ENCODE data around the gene TNP2.
A peak's percentile ranks its signal among the peaks of the same experiment; 100 is the strongest.

Gene TNP2

DNA sequence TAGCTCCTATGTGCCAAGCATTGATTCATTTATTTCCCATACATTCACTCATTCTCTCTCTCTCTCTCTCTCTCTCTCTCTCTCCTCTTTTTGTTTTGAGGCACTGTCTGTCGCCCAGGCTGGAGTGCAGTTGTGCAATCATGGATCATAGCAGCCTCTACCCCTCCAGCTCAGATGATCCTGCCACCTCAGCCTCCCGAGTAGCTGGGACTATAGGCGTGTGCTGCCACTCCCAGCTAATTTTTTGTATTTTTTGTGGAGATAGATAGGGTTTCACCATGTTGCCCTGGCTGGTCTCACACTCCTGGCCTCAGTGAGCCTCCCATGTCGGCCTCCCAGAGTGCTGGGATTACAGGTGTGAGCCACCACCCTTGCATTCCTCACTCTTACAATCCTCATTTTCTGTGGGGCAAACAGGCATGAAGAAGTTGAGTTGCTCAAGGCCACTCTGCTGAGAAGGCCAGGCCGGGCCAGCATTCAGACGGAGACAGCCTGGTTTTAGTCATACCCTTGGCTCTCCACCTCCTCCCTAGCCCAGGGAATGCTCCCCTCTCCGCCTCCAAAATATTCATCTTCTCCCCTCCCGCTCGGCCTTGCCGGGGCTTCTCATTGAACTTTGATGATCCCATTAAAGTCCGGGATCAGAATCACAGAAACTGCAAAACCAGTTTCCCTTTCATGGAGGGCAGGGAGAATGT lies 7.9 kb upstream of the TNP2 start:
- DNase-seq, result no peak

GRCh38 chr16:11276143-11276895 lies 7.2 kb upstream of the TNP2 start, which contains the start of gene PRM2:
TSS of gene PRM2 (minus strand) at chr16:11276480. CDS start at chr16:11276370, 110 bp downstream.
- no peak for DNase-seq

GRCh38 chr16:11274964-11275363 lies 5.8 kb upstream of the TNP2 start:
- DNase-seq, result no peak

GRCh38 chr16:11273721-11274324 lies 4.7 kb upstream of the TNP2 start:
- no peak for DNase-seq

DNA sequence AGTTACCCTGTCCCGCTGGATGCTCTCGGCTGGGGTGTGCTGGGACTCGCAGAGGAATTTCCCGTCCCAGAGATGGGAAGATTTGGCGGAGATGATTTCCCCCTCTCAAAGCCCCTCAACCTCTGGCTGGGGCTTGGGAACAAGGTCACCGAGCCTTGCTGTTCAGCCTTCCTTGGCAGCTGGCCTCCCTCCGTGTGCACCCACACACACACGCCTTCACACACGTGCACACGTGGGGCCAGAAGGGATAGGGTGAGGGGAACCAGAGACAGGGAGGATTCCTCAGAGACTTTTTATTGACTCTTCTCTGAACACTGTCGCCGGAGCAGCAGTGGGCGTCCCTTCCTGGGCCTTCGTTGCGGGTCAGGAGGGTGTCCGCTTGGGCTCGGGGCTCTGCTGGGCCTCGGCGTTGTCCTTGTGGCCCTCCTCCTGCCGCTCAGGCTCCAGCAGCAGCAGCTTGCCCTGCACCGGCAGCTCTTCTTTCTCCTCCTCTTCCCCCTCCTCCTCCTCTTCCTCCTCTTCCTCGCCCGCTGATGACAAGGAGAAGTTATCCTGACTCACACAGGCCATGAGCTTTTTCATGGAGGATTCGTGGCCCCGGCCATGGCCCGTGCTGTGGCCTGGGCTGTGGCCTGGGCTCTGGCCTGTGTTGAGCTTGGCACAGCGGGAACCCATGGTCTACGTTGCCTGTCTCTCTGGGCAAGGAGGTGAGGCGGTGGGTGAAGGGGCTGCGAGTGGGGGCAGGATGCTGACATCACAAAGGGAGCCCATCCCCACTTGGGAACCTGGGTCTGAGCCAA lies 4.0 kb upstream of the TNP2 start, which contains the start of gene PRM3:
Gene PRM3 (minus strand): TSS at position 709 of the 800 bp plus-strand sequence. CDS start 34 bp downstream, at position 675.
- no peak for DNase-seq

DNA sequence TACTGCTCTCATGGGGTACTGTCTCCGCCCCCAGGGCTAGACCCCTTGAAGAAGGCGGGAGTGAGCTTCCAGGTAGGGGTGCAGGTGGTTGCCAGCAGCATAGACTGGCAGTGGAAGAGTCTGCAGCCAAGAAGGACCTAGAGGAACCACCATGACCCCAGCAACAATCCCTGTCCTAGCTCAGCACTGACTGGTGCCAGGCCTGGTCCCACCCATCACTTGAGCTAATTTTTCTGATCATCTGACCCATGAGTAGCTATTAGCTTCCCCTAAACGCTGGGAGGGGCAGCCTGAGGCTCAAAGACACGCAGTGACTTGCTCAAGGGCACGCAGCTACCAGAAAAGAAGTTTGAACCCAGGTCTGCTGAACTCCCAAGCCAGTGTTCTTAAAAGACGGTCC lies 3.4 kb upstream of the TNP2 start:
- DNase-seq, result no peak

DNA sequence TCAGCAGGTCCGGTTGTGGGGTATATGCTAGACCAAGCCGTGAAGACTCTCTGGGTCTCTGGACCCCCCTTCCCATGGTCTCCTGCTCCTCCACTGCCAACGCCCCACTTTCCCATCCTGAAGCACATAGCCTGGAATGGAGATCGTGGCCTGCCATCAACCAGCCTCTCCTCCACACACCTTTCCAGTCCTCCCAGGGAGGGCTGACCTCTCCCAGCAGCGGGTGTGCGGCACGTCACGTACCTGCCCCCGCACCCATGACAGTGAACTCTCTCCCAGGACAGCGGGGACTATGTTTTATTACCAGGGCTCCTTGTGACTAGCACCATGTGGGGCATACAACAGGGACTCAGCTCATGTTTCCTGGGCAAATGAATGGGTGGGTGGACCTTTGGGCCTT lies 2.5 kb upstream of the TNP2 start:
- DNase-seq, result no peak

GRCh38 chr16:11270602-11271162 lies 1.6 kb upstream of the TNP2 start:
- no peak for DNase-seq

DNA sequence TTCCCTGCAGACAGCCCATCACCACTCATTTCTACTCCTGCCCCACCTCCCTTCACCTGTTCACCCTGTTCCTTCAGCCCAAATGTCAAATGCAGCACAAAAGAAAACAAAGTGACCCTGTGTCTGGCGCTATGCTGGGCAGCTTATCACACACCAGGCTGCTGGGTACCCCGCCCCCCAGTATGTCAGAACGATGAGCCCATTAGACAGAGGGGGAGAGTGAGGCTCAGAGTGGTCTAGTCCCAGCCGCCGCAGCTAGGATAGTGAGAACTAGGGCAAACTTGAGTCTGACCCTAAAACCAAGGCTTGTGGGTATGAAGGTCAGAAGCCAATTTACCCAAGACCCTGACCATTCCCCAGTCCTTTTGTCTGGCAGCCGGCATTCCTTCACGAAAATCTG lies 4.0 kb downstream of the TNP2 start:
- DNase-seq, result no peak

- no peak for DNase-seq
These were observed 4.8 kb downstream of the TNP2 start for GRCh38 chr16:11264155-11264832.

- DNase-seq, result peak in 1 of 2 donors; percentile 51
These were observed 5.4 kb downstream of the TNP2 start for GRCh38 chr16:11263737-11264136.

GRCh38 chr16:11262915-11263314 lies 6.2 kb downstream of the TNP2 start:
- no peak for DNase-seq

GRCh38 chr16:11260596-11260966 lies 8.5 kb downstream of the TNP2 start:
- DNase-seq, result no peak

- DNase-seq, result no peak
These were observed 9.2 kb downstream of the TNP2 start for GRCh38 chr16:11259655-11260595.

DNA sequence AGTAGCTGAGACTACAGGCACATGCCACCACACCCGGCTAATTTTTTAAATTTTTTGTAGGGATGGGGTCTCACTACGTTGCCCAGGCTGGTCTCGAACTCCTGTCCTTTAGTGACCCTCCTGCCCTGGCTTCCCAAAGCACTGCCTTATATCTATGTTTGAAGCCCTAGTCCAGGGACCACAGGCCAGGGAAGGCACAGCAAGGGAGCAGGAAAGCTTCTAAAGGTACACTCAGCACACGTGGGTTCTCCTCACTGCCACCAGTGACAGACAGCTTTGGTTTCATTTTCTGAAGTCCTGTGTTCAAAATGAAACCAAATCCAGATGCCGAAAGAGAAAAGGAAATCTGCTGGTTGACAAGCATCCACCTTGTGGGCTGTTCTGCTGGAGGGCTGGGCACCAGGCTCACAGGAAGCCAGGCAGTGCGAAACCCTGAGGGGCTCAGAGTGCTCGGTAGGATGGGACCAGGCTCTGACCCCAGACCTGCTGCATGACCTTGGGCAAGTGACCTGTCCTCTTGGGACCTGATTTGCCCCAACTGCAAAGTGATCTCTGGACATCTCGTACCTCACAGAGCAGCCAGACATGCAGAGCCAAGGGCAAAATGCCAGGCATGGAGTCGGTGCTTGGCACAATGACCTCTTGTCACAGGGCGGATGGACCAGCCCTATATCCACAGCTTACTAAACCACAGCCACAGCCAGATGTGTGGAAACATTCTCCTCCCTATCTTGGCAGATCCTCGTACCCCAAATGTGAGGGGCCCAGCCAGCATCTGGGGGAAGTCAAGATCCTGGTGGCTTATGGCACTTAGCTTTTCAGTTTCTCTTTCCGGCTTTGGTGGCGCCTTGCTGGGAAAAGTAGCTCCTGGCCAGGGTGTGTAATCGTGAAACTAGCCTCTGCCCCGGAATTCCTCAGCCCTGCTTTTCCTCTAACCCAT lies 10.3 kb downstream of the TNP2 start:
- peak; percentile 49 to 83 for DNase-seq

GRCh38 chr16:11257131-11257938 lies 11.8 kb downstream of the TNP2 start:
- DNase-seq, result peak; percentile 72 to 77

- DNase-seq, result peak; percentile 46 to 54
These were observed 12.4 kb downstream of the TNP2 start for GRCh38 chr16:11256661-11257130.
